HepG2 (cell line): ENCODE data around the gene PHF23. TPM values are rescaled to one million over a fixed set of nuclear protein-coding genes. Genes with fewer than 3 reads are reported as not detected.

ENCODE experiments used
- ATAC-seq: fragments of 200-7000 bp; cut with Tn5 transposase; 3 replicates; pipeline ENCODE4 v1.9.1; 2020; ENCODE audit warnings: mild to moderate bottlenecking, moderate library complexity
- BruUV-seq: library from RNA; stranded (reverse); fragments of 400-500 nt; replicated peaks from 2 replicates; lab custom pipeline; 2021; lab: Mats Ljungman, UMichigan
- CTCF ChIA-PET: fragments of 300-600 bp; formaldehyde crosslinking; extraction: SDS; loops from one replicate; lab custom pipeline; 2021; ENCODE audit warnings: low total read pairs, inconsistent platforms, low intra/inter-chr PET ratio; lab: Yijun Ruan, JAX
- POLR2A ChIA-PET: fragments of 350-600 bp; sonication (Branson Sonifier 250); formaldehyde crosslinking; loops from one replicate; lab custom pipeline; 2020; ENCODE audit warnings: antibody characterized with exemption, inconsistent platforms; lab: Yijun Ruan, JAX
- DNase-seq: peaks from one replicate; pipeline ENCODE4 v3.0.0-alpha.2; 2015; ENCODE audit warnings: low spot score
- FAIRE-seq: peaks from 3 replicates; lab custom pipeline; 2011; peaks lifted over from hg19 to GRCh38; lab: Jason Lieb, UNC
- H2AFZ ChIP-seq: one replicate; pipeline ENCODE4 v1.6.1; 2011; ENCODE audit warnings: low read length, inconsistent platforms
- H3K27ac ChIP-seq: fragments of 300-600 bp; 3 replicates; pipeline ENCODE4 v1.8.0; 2011; ENCODE audit warnings: mixed run types, mild to moderate bottlenecking, mixed read lengths, low read length, inconsistent platforms; ENCODE audit not compliant: insufficient read depth; ENCODE audit errors: extremely low read length
- H3K27me3 ChIP-seq, 2 experiments: fragments of 200-600 bp in 1 of 2; 2 replicates in 1 of 2; 3 replicates in 1 of 2; pipeline versions ENCODE4 v1.6.0 to v1.8.0; 2011; ENCODE audit warnings: low read length in 2 of 2, mild to moderate bottlenecking in 2 of 2, moderate library complexity in 2 of 2, inconsistent platforms in 1 of 2; ENCODE audit not compliant: insufficient read depth in 2 of 2, control insufficient read depth in 1 of 2
- H3K36me3 ChIP-seq, 2 experiments: fragments of 200-600 bp in 1 of 2; replicated peaks in 1 of 2; 2 replicates in 1 of 2; 3 replicates in 1 of 2; pipeline versions ENCODE4 v1.5.1 to v1.8.0; 2011; ENCODE audit warnings: low read length in 2 of 2, inconsistent platforms in 1 of 2; ENCODE audit not compliant: insufficient read depth in 2 of 2, control insufficient read depth in 1 of 2
- H3K4me1 ChIP-seq: 2 replicates; pipeline ENCODE4 v1.5.1; 2012; ENCODE audit warnings: low read length, inconsistent platforms; ENCODE audit not compliant: insufficient read depth
- H3K4me2 ChIP-seq: 2 replicates; pipeline ENCODE4 v1.6.0; 2011; ENCODE audit warnings: low read depth, low read length, inconsistent platforms
- H3K4me3 ChIP-seq, 3 experiments: fragments of 200-600 bp in 1 of 3; sonication (generic), shearing (Covaris generic) in 1 of 3; replicated peaks in 1 of 3; 2 replicates each; pipeline ENCODE4 v1.5.1; 2011 to 2016; ENCODE audit warnings: low read length in 3 of 3, inconsistent platforms in 2 of 3, low read depth in 2 of 3, mild to moderate bottlenecking in 2 of 3, control low read depth in 1 of 3, mixed read lengths in 1 of 3; ENCODE audit not compliant: insufficient read depth in 1 of 3
- H3K79me2 ChIP-seq: one replicate; pipeline ENCODE4 v1.6.1; 2011; ENCODE audit warnings: low read length, inconsistent platforms; ENCODE audit not compliant: insufficient read depth
- H3K9ac ChIP-seq: 2 replicates; pipeline ENCODE4 v1.6.0; 2011; ENCODE audit warnings: mild to moderate bottlenecking, low read depth, low read length, inconsistent platforms; ENCODE audit not compliant: insufficient read depth
- H3K9me3 ChIP-seq: 2 replicates; pipeline ENCODE4 v1.5.1; 2012; ENCODE audit warnings: mild to moderate bottlenecking, low read length
- H4K20me1 ChIP-seq: 2 replicates; pipeline ENCODE4 v1.6.0; 2011; ENCODE audit warnings: inconsistent platforms, mild to moderate bottlenecking, low read length, moderate library complexity; ENCODE audit not compliant: insufficient read depth
- ATF7 ChIP-seq, 2 experiments: fragments of 450-650 bp in 1 of 2; sonication (generic) in 1 of 2; formaldehyde crosslinking in 1 of 2; IDR thresholded peaks; 2 replicates each; pipeline versions ENCODE4 v1.4.0 to v1.6.1; 2016 to 2020; ENCODE audit warnings: antibody characterized with exemption in 1 of 2, mild to moderate bottlenecking in 1 of 2, missing genetic modification reagents in 1 of 2
- NR2F2 ChIP-seq: IDR thresholded peaks from 2 replicates; pipeline ENCODE4 v1.6.1; 2012; ENCODE audit warnings: low read depth, inconsistent platforms, borderline replicate concordance
- ZFP82 ChIP-seq: sonication (generic); formaldehyde crosslinking; IDR thresholded peaks from 2 replicates; pipeline ENCODE4 v1.5.1; 2020; ENCODE audit warnings: mild to moderate bottlenecking, missing genetic modification reagents, borderline replicate concordance
- ZNF232 ChIP-seq: sonication (generic); formaldehyde crosslinking; IDR thresholded peaks from 2 replicates; pipeline ENCODE4 v1.4.0; 2020; ENCODE audit warnings: missing genetic modification reagents, borderline replicate concordance
- ZNF253 ChIP-seq: sonication (generic); formaldehyde crosslinking; IDR thresholded peaks from 2 replicates; pipeline ENCODE4 v1.8.0; 2022; ENCODE audit warnings: mild to moderate bottlenecking, missing genetic modification reagents, borderline replicate concordance
- ZNF446 ChIP-seq: sonication (generic); formaldehyde crosslinking; IDR thresholded peaks from 2 replicates; pipeline ENCODE4 v1.5.0; 2020; ENCODE audit warnings: mild to moderate bottlenecking, missing genetic modification reagents
- ZNF501 ChIP-seq: sonication (generic); formaldehyde crosslinking; IDR thresholded peaks from 2 replicates; pipeline ENCODE4 v1.5.1; 2020; ENCODE audit warnings: mild to moderate bottlenecking, moderate library complexity, missing genetic modification reagents
- ZNF557 ChIP-seq: sonication (generic); formaldehyde crosslinking; IDR thresholded peaks from 2 replicates; pipeline ENCODE4 v1.4.0; 2020; ENCODE audit warnings: missing genetic modification reagents
- ZNF781 ChIP-seq: sonication (generic); formaldehyde crosslinking; IDR thresholded peaks from 2 replicates; pipeline ENCODE4 v1.5.1; 2020; ENCODE audit warnings: borderline replicate concordance, mild to moderate bottlenecking, missing genetic modification reagents; ENCODE audit errors: not compliant biosample characterization
- WGBS: methylation state at CpG from one replicate; pipeline ENCODE4 v1.1.6; 2017; ENCODE audit warnings: low lambda C conversion rate; 5-methylcytosine and 5-hydroxymethylcytosine counted together
- in situ Hi-C: cut with HindIII; loops from 2 replicates; pipeline ENCODE4 v1.10.0; 2017; ENCODE audit warnings: low pct_unique_long_range_greater_than_20kb; ENCODE audit not compliant: extremely low pct_ligation_motif_present
- intact Hi-C: fragments of 100-400 bp; cut with micrococcal nuclease; formaldehyde crosslinking; loops from one replicate; pipeline ENCODE4 v1.10.0; 2022; ENCODE audit not compliant: unreplicated experiment
- polyA plus RNA-seq, 8 experiments: library from polyadenylated mRNA; depleted of rRNA in 3 of 8; stranded (reverse) in 7 of 8; unstranded in 1 of 8; fragments of >200 nt; fragmentation: Illumina TruSeq in 4 of 8; extraction: Trizol in 4 of 8; gene quantifications; 2 replicates each; pipeline versions ENCODE4 v1.2.1 to v1.2.3, GENCODE V29; 2011 to 2016; ENCODE audit warnings: low read depth in 4 of 8, missing spikeins in 1 of 8, mixed read lengths in 1 of 8; ENCODE audit not compliant: insufficient read depth in 1 of 8
- total RNA-seq, 5 experiments: library from RNA; depleted of rRNA; stranded (reverse); fragments of >200 nt; fragmentation: Illumina TruSeq; extraction: Trizol; gene quantifications; 2 replicates each; pipeline ENCODE4 v1.2.3, GENCODE V29; 2016; ENCODE audit warnings: low read depth in 1 of 5
- TF ChIP-seq, protein P1 (sequence below): sonication (generic); formaldehyde crosslinking; IDR thresholded peaks from 2 replicates; pipeline ENCODE4 v1.5.0; 2020; ENCODE audit warnings: mild to moderate bottlenecking, missing genetic modification reagents, borderline replicate concordance
- TF ChIP-seq, protein P2 (sequence below): sonication (generic); formaldehyde crosslinking; IDR thresholded peaks from 2 replicates; pipeline ENCODE4 v1.4.0; 2020; ENCODE audit warnings: mild to moderate bottlenecking, missing genetic modification reagents
- TF ChIP-seq, protein P3 (sequence below): sonication (generic); formaldehyde crosslinking; IDR thresholded peaks from 2 replicates; pipeline ENCODE4 v1.4.0; 2020; ENCODE audit warnings: missing genetic modification reagents

The PHF23 gene
- total and polyA plus RNA-seq, 2 of the 13 experiments (the other 11 are each of a cell fraction or from before 2014, with no cell fraction given) = 27.6 to 33.2 TPM

DNA sequence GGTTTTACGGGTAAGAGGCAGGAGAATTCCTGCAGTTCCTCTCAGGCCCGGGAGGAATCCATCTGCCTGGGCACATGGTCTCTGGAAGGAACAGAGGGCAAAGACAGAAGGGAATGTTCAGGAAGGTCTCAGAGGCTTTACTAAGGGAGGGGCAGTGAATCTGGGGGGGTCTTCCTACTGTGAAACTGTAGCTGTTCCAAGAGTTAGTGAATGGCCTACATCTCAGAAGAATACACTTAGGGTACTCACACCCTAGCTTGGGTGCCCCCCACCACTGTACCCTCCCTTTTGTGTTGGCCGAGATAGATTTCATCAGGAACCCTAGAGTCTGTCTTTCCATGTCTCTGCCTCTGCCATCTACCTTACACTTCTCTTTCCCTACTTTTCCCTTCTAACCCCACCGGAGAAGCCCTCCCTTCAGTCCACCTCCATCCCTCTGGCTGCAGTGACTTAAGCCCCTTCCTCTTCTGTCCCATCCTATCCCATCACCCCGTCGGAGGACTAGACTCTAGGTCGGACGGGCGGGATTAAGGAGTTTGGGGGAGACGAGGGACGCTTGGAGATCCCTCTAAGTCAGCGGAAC lies 19.9 kb downstream of the PHF23 start:
- peak overlapping the region; percentile 96 for H3K27ac ChIP-seq
- DNase-seq (no peak), ATAC-seq (no peak; the same call in 1 of the 3 replicates), FAIRE-seq (no peak)
- ChIA-PET POLR2A (interaction anchor here (0.6 to 6.8 kb wide), 23 partner anchors 10 to 183 kb away, joined by 3 to 140 read pairs (median 7); partner anchors contain the start of genes ASGR1, ASGR2, CTDNEP1 and DVL2), CTCF (no interaction called here)
- no peaks in the 10 kb centered on the region for H3K9me3 ChIP-seq
- H3K36me3 ChIP-seq = peaks cover 5 to 34% of the 10 kb centered on the region in 2 experiments; a peak in 4 of 5 replicates
- in situ Hi-C loops (loop anchor here (5.0 kb wide), 1 partner anchor 42 kb away; the partner anchor contains the start of gene ASGR1), intact Hi-C loops (no loop called here)
- 1% methylated on average over 11 of the region's 12 CpGs for WGBS
- H3K4me1 ChIP-seq = peaks cover 67% of the 10 kb centered on the region
- peak overlapping the region; percentile 73 to 93 (median 90) for H3K4me3 ChIP-seq
- peak overlapping the region; percentile 99 for H3K4me2 ChIP-seq
- H4K20me1 ChIP-seq = peaks cover 10% of the 10 kb centered on the region; the same call in 1 of the 2 replicates
- H3K27me3 ChIP-seq = peaks cover 0 to 4% of the 10 kb centered on the region in 2 experiments; a peak in 2 of 5 replicates
- peak overlapping the region; percentile 90 for H3K9ac ChIP-seq
- peak overlapping the region; percentile 68 for H2AFZ ChIP-seq
- BruUV-seq = no TSS peak
- peaks cover 14% of the 10 kb centered on the region for H3K79me2 ChIP-seq
- TF ChIP-seq, protein P1, sequence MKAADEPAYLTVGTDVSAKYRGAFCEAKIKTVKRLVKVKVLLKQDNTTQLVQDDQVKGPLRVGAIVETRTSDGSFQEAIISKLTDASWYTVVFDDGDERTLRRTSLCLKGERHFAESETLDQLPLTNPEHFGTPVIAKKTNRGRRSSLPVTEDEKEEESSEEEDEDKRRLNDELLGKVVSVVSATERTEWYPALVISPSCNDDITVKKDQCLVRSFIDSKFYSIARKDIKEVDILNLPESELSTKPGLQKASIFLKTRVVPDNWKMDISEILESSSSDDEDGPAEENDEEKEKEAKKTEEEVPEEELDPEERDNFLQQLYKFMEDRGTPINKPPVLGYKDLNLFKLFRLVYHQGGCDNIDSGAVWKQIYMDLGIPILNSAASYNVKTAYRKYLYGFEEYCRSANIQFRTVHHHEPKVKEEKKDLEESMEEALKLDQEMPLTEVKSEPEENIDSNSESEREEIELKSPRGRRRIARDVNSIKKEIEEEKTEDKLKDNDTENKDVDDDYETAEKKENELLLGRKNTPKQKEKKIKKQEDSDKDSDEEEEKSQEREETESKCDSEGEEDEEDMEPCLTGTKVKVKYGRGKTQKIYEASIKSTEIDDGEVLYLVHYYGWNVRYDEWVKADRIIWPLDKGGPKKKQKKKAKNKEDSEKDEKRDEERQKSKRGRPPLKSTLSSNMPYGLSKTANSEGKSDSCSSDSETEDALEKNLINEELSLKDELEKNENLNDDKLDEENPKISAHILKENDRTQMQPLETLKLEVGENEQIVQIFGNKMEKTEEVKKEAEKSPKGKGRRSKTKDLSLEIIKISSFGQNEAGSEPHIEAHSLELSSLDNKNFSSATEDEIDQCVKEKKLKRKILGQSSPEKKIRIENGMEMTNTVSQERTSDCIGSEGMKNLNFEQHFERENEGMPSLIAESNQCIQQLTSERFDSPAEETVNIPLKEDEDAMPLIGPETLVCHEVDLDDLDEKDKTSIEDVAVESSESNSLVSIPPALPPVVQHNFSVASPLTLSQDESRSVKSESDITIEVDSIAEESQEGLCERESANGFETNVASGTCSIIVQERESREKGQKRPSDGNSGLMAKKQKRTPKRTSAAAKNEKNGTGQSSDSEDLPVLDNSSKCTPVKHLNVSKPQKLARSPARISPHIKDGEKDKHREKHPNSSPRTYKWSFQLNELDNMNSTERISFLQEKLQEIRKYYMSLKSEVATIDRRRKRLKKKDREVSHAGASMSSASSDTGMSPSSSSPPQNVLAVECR (CRISPR knock-in tag) = no peak
- TF ChIP-seq, protein P2, sequence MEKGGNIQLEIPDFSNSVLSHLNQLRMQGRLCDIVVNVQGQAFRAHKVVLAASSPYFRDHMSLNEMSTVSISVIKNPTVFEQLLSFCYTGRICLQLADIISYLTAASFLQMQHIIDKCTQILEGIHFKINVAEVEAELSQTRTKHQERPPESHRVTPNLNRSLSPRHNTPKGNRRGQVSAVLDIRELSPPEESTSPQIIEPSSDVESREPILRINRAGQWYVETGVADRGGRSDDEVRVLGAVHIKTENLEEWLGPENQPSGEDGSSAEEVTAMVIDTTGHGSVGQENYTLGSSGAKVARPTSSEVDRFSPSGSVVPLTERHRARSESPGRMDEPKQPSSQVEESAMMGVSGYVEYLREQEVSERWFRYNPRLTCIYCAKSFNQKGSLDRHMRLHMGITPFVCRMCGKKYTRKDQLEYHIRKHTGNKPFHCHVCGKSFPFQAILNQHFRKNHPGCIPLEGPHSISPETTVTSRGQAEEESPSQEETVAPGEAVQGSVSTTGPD (CRISPR knock-in tag) = no peak
- TF ChIP-seq ZNF446 (CRISPR knock-in tag) (0 out of 2 replicates have a peak, but pooled peaks have one; percentile 2), ZFP82 (CRISPR knock-in tag) (0 out of 2 replicates have a peak, but pooled peaks have one; percentile 49), ATF7 (IDR thresholded peaks at IDR 0.05) (no peak), ATF7 (CRISPR knock-in tag; IDR thresholded peaks at IDR 0.05) (peak; percentile 18; the same call in 1 of the 2 replicates), ZNF232 (CRISPR knock-in tag) (0 out of 2 replicates have a peak, but pooled peaks have one; percentile 60), NR2F2 (peak; percentile 10; the same call in 1 of the 2 replicates), ZNF781 (CRISPR knock-in tag) (peak; percentile 48), ZNF253 (CRISPR knock-in tag) (no peak), ZNF501 (CRISPR knock-in tag) (0 out of 2 replicates have a peak, but pooled peaks have one; percentile 17), ZNF557 (CRISPR knock-in tag) (0 out of 2 replicates have a peak, but pooled peaks have one; percentile 32)
- TF ChIP-seq, protein P3, sequence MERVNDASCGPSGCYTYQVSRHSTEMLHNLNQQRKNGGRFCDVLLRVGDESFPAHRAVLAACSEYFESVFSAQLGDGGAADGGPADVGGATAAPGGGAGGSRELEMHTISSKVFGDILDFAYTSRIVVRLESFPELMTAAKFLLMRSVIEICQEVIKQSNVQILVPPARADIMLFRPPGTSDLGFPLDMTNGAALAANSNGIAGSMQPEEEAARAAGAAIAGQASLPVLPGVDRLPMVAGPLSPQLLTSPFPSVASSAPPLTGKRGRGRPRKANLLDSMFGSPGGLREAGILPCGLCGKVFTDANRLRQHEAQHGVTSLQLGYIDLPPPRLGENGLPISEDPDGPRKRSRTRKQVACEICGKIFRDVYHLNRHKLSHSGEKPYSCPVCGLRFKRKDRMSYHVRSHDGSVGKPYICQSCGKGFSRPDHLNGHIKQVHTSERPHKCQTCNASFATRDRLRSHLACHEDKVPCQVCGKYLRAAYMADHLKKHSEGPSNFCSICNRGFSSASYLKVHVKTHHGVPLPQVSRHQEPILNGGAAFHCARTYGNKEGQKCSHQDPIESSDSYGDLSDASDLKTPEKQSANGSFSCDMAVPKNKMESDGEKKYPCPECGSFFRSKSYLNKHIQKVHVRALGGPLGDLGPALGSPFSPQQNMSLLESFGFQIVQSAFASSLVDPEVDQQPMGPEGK = peak; percentile 9; the same call in 1 of the 2 replicates
